Omental fat pad (tissue), 4 donors: ENCODE results near the gene COIL. TPM values are rescaled to one million over a fixed set of nuclear protein-coding genes. Genes with fewer than 3 reads are reported as not detected.

Experiments
- ATAC-seq: fragments of 150-250 bp; one replicate; pipeline ENCODE4 v1.9.1; 2016; ENCODE audit warnings: mild to moderate bottlenecking, moderate library complexity; ENCODE audit not compliant: low FRiP score
- DNase-seq: peaks from one replicate; pipeline ENCODE4 v3.0.0-alpha.2; 2019; ENCODE audit warnings: low spot score
- total RNA-seq, 4 donors: library from RNA; depleted of rRNA; stranded (reverse); fragments of >200 nt; gene quantifications; one replicate each; pipeline ENCODE4 v1.1.0, GENCODE V29; 2016
- TF ChIP-seq, protein P1 (sequence below), 3 donors: fragments of 450-650 bp; IDR thresholded peaks; one replicate each; pipeline ENCODE4 v1.5.1; 2016 to 2017; ENCODE audit warnings: antibody characterized with exemption in 3 of 3, mild to moderate bottlenecking in 3 of 3, moderate library complexity in 2 of 3

Gene COIL
- total RNA-seq, 4 donors from 2014 or later, result 6.7 to 13.4 (median 9.3) TPM

DNA sequence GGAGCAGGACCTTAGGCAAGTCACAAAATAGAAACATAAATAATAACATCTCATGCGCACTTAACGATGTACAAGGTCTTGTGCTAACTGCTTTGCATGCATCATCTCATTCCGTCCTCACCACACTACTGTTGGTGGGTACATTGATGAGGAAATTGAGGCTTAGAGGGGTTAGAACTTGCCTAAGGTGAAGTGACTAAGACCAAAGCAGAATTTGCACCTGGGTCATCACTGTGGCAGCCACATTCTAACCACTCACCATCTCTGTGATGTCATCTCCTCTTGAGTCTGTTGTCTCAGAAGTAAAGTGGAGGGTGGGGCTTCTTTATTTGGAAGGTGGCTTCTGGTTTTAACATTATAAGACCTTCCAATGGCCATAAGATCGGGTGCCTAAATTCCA, 26.6 kb downstream of the COIL start:
- TF ChIP-seq, protein P1, sequence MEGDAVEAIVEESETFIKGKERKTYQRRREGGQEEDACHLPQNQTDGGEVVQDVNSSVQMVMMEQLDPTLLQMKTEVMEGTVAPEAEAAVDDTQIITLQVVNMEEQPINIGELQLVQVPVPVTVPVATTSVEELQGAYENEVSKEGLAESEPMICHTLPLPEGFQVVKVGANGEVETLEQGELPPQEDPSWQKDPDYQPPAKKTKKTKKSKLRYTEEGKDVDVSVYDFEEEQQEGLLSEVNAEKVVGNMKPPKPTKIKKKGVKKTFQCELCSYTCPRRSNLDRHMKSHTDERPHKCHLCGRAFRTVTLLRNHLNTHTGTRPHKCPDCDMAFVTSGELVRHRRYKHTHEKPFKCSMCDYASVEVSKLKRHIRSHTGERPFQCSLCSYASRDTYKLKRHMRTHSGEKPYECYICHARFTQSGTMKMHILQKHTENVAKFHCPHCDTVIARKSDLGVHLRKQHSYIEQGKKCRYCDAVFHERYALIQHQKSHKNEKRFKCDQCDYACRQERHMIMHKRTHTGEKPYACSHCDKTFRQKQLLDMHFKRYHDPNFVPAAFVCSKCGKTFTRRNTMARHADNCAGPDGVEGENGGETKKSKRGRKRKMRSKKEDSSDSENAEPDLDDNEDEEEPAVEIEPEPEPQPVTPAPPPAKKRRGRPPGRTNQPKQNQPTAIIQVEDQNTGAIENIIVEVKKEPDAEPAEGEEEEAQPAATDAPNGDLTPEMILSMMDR (IDR thresholded peaks at IDR 0.05), result no peak
- DNase-seq, result no peak
- ATAC-seq, result no peak

DNA sequence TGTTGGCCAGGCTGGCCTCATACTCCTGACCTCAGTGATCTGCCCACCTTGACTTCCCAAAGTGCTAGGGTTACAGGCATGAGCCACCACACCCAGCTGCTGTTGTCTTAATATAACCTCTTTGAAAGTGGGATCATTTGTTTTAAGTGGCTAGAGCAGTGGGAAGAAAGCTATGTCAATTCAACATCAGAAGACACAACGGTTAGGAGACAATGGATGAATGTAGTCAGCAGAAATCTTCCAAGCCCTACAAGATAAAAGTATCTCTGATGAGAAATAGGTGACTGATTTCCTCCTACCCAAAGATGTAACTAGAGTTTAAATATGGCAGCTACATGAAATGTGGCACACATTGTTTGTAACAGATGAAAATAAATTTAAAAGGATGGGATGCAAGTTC, 27.0 kb downstream of the COIL start:
- ATAC-seq, result no peak
- TF ChIP-seq, protein P1 (IDR thresholded peaks at IDR 0.05), result no peak
- DNase-seq, result no peak

DNA sequence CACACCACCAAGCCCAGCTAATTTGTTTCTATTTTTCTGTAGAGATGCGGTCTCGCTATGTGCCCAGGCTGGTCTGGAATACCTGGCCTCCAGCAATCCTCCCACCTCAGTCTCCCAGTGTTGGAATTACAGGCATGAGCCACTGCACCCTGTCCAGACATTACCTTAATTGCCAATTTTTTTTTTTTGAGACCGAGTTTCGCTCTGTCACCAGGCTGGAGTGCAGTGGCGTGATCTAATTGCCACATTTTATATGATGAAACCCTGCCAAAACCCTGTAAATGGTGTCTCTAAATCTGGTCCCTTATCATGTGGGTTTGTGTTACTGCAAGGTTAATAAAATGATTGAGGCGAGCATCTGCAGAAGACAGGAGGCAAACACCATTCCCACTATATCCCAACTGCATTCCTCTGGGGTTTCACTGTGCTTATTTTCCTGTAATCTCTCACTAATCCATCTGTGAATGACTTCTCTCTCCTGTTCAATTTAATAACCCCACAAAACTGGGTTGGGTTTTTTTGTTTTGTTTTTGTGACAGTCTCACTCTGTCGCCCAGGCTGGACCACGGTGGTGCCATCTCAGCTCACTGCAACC, 27.6 kb downstream of the COIL start:
- DNase-seq, result no peak
- TF ChIP-seq, protein P1 (IDR thresholded peaks at IDR 0.05), result no peak
- ATAC-seq, result no peak

DNA sequence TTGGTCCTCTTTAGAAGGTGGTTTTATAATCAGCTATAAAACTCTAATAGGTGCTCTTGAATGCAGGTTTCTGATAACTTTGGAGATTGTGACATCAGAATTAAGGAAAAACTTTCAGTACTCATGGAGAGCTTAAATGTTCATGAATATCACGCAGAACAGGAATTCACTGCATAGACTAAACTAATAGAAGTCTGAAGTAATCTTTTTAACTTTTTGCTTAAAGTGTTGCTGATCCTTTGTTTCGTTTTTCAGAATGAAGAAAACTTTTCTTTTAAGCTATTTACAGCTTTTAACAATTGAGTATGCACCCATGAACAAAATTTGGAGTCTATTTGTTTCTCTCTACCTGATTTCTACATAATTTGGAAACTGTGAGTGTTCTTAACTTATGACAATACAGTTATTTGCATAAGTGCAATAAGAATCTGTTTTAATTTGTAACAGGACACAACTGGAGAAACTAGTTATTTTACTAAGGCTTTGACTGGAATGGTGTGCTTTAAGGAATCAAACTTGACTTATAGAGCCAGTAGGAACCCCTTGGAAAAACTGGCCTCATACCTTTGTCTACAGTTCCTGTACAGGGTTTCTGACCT, 30.0 kb downstream of the COIL start:
- TF ChIP-seq, protein P1 (IDR thresholded peaks at IDR 0.05), result no peak
- ATAC-seq (no peak), DNase-seq (no peak)

DNA sequence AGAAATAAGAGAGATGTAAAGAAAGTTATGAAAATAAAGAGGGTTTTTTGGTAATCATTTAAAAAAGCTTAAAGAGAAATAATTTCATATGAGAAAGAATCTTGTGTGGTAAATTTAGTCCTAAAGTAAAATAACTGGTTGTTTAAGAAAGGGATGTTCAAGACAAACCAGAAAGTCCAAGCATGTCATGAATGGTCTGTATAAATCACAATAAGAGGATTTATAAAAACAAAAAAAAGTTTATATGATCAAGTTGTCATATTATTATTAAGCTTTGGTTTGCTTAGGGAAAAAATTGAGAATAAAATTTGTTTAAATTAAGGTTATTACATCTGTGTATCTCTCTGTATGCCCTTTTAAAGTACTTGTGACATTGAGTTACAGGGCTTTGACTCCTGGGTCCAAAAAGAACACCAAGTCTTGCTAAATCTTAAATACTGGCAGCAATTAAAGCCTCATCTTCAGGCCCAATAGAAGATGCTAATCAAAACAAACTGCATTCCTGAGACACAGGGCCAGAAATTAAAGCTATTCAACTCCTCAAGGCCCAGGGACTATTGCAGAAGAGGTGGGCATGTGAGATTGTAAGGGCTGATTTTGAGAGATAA, 31.4 kb downstream of the COIL start:
- TF ChIP-seq, protein P1 (IDR thresholded peaks at IDR 0.05), result no peak
- ATAC-seq (no peak), DNase-seq (no peak)

DNA sequence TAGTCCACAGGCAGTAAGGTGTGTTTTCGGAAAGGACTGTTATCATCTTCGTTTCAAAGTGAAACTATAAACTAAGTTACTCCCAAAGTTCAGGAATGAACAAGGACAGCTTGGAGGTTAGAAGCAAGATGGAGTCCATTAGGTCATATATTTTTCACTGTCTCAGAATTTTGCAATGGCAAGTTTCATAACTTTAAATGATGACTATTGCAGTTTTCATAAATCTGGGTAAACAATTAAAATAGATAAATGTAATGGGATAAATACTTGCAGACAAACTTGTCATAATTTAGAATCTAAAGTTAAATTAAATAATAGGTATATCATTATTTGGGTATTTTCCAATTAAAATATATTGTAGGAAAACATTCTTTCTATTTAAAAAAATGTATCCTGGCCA, 32.3 kb downstream of the COIL start:
- DNase-seq, result no peak
- TF ChIP-seq, protein P1 (IDR thresholded peaks at IDR 0.05), result no peak
- no peak for ATAC-seq

DNA sequence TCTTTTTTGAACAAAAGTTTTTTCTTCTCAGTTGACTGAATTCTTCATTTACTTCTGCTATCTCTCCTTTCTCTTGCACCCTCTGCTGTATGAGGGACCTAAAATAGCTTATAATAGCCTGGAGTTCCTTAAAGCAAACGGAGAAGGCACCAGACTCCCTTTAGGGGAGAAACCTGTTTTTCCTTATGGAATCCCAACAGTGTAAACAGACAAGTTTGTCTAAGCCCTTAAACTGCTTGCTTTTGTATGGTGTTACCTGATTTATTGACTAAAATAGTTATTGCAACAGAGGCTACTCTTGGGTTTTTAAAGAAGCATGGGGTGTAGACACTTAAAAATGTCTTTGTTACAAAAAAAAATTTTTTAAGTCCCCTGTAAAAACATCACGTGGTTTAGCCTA, 34.1 kb downstream of the COIL start:
- ATAC-seq (no peak), DNase-seq (no peak)
- TF ChIP-seq, protein P1 (IDR thresholded peaks at IDR 0.05), result no peak
